Duodenal mucosa (tissue), 2 donors: ENCODE results near the gene PHLDB1.

ENCODE experiments used
- H3K27ac ChIP-seq: one replicate; pipeline ENCODE4 v1.7.0; 2013; ENCODE audit warnings: low read depth, low read length
- H3K27me3 ChIP-seq, 2 donors: one replicate each; pipeline ENCODE4 v1.7.0; 2013; ENCODE audit warnings: low read length in 2 of 2, control low read depth in 1 of 2; ENCODE audit not compliant: insufficient read depth in 2 of 2, control insufficient read depth in 1 of 2
- H3K36me3 ChIP-seq, 2 donors: one replicate each; pipeline ENCODE4 v1.7.0; 2013; ENCODE audit warnings: low read length in 2 of 2, control low read depth in 1 of 2; ENCODE audit not compliant: insufficient read depth in 2 of 2, control insufficient read depth in 1 of 2
- H3K4me1 ChIP-seq, 2 donors: one replicate each; pipeline ENCODE4 v1.7.0; 2013; ENCODE audit warnings: low read length in 2 of 2, control low read depth in 1 of 2; ENCODE audit not compliant: insufficient read depth in 2 of 2, control insufficient read depth in 1 of 2
- H3K4me3 ChIP-seq, 2 donors: one replicate each; pipeline ENCODE4 v1.7.0; 2013; ENCODE audit warnings: low read length in 2 of 2, low read depth in 1 of 2
- H3K9ac ChIP-seq, 2 donors: one replicate each; pipeline ENCODE4 v1.7.0; 2013; ENCODE audit warnings: low read length in 2 of 2, low read depth in 1 of 2
- H3K9me3 ChIP-seq, 2 donors: one replicate each; pipeline ENCODE4 v1.7.0; 2013; ENCODE audit warnings: low read length in 2 of 2, control low read depth in 1 of 2; ENCODE audit not compliant: control insufficient read depth in 1 of 2

Gene PHLDB1

GRCh38 chr11:118706546-118706825, 99.1 kb downstream of the PHLDB1 start:
- no peak overlapping the region for H3K9ac ChIP-seq
- no peaks in the 10 kb centered on the region for H3K9me3 ChIP-seq
- H3K27ac ChIP-seq = no peak overlapping the region
- H3K4me1 ChIP-seq = peaks cover 0 to 6% of the 10 kb centered on the region in 2 donors
- H3K36me3 ChIP-seq = no peaks in the 10 kb centered on the region
- H3K27me3 ChIP-seq = no peaks in the 10 kb centered on the region
- no peak overlapping the region for H3K4me3 ChIP-seq
